GM12801 (cell line): ENCODE data around the gene FAM118B.

Experiments
- TF ChIP-seq, protein P1 (sequence below): IDR thresholded peaks from one replicate; pipeline ENCODE4 v1.5.1; 2011; ENCODE audit warnings: control low read depth; ENCODE audit not compliant: insufficient read length; ENCODE audit errors: extremely low read depth

Gene FAM118B

DNA sequence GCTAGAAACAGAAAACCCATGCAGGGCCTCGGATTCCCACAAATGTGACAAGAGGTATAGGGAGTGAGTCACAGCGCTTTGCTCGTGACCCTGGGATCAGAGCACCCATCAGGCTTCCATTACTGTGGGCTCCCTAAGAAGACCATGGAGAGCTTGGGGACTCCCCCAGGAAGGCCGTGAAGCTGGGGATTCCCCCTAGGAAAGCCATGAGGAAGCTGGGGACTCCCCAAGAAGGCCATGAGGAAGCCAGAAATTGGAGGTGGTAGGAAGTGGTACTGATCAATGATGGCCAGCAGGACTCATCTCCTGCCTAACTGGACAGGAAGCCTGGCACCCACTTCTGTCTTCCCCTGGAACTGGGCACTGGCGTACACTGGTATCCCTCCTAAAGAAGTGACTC lies 82.1 kb downstream of the FAM118B start:
- TF ChIP-seq, protein P1, sequence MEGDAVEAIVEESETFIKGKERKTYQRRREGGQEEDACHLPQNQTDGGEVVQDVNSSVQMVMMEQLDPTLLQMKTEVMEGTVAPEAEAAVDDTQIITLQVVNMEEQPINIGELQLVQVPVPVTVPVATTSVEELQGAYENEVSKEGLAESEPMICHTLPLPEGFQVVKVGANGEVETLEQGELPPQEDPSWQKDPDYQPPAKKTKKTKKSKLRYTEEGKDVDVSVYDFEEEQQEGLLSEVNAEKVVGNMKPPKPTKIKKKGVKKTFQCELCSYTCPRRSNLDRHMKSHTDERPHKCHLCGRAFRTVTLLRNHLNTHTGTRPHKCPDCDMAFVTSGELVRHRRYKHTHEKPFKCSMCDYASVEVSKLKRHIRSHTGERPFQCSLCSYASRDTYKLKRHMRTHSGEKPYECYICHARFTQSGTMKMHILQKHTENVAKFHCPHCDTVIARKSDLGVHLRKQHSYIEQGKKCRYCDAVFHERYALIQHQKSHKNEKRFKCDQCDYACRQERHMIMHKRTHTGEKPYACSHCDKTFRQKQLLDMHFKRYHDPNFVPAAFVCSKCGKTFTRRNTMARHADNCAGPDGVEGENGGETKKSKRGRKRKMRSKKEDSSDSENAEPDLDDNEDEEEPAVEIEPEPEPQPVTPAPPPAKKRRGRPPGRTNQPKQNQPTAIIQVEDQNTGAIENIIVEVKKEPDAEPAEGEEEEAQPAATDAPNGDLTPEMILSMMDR, result no peak

DNA sequence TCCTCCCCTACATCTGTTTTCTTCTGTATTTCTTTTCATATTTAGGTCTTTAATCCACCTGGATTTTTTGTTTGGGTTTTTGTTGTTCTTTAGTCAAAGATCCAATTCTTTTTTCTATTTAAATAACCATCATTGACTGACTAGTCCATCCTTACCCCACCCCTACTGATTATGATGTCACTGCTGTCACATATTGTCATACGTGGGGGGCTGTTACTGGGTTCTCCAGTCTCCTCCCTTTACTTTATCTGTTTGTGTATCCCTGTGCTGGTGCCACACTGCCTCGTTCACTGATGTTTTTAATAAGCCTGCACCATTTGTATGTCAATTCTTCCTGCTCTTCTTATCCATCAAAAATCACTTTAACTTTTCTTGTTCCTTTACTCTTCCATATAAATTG lies 85.4 kb downstream of the FAM118B start:
- TF ChIP-seq, protein P1, result no peak

DNA sequence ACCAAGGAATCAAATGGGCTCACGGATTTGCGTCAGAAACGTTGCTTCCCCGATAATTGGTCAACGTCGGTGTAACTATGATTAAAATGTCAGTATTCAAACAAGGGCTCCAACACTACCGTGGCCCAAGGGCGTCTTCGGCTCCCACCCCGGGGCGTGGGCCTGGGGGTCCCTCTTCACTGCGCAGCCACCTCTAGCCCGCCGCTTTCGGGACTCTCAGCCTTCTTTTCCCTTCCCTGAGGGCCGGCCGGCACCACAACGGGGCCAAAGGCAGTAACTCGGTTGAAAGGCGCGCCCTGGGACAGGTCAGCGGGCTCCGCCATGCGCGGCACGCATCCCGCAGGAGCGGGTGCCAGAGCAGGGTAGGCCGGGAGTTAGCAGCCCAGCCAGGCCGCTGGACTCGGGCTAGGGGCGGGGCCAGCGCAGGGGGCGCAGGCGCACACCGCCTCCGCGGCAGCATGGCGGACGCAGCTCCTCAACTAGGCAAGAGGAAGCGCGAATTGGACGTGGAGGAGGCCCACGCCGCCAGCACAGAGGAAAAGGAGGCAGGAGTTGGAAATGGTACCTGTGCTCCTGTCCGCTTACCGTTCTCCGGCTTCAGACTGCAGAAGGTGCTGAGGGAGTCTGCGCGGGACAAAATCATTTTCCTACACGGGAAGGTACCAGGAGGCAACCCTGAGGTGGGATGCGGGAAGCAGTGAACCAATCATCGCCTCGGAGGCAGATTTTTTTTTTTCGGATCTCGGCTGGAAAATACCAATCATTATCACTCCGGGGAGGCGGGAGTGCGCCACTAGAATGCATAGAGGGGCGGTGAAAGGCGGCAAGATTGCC lies 92.3 kb downstream of the FAM118B start, which contains the start of gene DCPS:
Gene DCPS (plus strand): TSS at position 438 of the 834 bp plus-strand sequence. CDS start 21 bp downstream, at position 459.
- TF ChIP-seq, protein P1, result no peak

DNA sequence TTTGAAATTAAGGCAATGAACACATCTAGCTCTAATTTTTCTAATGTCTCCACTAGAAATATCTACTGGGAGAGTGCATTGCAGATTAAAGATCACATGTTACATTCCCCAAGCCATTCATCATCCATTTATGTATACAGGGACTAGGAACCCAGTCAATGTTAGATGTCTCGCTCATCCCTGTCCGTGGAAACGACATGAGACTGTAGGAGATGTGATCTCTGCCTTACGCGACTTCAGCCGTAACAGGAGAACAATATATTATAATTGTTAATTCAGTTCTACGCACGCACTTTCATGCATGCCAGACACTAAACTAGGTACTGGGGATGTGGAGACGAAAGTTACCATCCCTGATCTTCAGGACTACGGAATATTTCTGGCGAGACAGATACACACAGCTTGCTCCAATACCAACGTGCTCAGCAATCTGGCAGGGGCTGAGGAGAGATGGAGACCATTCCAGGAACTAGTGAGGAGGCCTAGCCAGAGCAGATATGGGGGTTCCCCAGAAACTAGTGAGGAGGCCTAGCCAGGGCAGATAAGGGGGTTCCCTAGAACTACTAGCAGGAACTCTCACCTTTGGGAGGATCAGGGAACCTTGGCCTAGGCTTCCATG lies 93.0 kb downstream of the FAM118B start:
- TF ChIP-seq, protein P1, result no peak

DNA sequence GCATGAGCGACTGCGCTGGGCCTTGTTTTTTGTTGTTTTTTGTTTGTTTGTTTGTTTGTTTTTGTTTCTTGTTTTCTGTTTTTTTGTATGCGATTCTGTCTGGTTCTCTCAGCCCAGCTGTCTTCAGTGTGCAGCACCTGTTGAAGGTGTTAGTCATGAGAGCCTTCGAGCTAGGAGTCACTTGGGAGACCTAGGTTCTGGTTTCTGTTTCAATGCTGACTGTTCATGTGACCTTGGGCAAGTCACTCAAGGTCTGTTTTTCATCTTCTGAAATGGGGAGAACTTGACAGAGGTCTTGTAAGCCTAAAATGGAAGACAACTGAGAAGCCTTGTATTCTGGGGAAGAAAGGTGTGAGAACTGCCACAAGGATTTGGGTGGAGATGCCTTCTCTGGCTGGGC lies 94.1 kb downstream of the FAM118B start:
- TF ChIP-seq, protein P1, result no peak

DNA sequence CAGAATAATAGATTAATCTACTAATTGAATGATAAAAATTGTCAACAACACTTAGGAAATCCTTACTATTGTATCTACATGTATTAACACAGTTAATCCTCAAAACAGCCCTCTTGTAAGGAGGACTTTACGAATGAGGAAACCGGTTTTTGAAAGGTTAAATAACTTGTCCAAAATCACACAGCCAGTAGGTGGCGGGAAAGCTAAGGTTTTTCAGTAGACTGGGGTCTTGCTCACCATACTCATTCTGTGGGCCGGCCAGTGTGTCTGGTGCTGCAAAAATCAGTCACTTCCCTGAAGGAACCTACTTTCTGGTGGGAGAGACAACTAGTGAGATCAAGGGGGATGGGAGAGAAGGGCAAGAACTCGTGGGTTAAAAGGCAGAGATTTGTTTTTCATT lies 96.1 kb downstream of the FAM118B start:
- TF ChIP-seq, protein P1, result no peak

DNA sequence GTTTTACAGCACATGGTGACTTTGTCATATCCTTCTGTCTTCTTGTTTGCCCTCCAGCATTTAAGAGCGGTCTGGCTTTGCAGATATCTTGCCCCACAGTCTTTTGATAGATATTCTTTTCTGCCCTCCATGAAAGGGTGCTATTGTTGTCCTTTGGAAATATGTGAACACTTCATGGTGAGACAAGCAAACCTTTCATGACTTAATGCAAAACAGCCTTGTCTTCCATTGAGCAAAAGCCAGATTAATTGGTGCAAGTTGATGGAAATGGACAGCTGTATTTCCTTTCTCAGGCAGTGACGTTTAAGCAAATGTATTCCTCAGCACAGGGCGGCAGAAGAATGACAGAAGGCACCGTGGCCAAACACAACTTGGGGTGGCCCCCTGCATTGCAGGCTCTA lies 96.7 kb downstream of the FAM118B start:
- TF ChIP-seq, protein P1, result no peak
